Stimulated activated CD4-positive, alpha-beta T cell treated with anti-CD3 and anti-CD28 coated beads, Interleukin-15, amount 100 ng/mL, for 1 hour (primary cell): Measurements from ENCODE around the gene ARHGAP29.

Experiments
- DNase-seq, 2 donors: peaks; one replicate each; pipeline ENCODE4 v3.0.0-alpha.2; 2020; ENCODE audit warnings: low read depth in 1 of 2, low spot score in 1 of 2

The ARHGAP29 gene, protein sequence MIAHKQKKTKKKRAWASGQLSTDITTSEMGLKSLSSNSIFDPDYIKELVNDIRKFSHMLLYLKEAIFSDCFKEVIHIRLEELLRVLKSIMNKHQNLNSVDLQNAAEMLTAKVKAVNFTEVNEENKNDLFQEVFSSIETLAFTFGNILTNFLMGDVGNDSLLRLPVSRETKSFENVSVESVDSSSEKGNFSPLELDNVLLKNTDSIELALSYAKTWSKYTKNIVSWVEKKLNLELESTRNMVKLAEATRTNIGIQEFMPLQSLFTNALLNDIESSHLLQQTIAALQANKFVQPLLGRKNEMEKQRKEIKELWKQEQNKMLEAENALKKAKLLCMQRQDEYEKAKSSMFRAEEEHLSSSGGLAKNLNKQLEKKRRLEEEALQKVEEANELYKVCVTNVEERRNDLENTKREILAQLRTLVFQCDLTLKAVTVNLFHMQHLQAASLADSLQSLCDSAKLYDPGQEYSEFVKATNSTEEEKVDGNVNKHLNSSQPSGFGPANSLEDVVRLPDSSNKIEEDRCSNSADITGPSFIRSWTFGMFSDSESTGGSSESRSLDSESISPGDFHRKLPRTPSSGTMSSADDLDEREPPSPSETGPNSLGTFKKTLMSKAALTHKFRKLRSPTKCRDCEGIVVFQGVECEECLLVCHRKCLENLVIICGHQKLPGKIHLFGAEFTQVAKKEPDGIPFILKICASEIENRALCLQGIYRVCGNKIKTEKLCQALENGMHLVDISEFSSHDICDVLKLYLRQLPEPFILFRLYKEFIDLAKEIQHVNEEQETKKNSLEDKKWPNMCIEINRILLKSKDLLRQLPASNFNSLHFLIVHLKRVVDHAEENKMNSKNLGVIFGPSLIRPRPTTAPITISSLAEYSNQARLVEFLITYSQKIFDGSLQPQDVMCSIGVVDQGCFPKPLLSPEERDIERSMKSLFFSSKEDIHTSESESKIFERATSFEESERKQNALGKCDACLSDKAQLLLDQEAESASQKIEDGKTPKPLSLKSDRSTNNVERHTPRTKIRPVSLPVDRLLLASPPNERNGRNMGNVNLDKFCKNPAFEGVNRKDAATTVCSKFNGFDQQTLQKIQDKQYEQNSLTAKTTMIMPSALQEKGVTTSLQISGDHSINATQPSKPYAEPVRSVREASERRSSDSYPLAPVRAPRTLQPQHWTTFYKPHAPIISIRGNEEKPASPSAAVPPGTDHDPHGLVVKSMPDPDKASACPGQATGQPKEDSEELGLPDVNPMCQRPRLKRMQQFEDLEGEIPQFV

DNA sequence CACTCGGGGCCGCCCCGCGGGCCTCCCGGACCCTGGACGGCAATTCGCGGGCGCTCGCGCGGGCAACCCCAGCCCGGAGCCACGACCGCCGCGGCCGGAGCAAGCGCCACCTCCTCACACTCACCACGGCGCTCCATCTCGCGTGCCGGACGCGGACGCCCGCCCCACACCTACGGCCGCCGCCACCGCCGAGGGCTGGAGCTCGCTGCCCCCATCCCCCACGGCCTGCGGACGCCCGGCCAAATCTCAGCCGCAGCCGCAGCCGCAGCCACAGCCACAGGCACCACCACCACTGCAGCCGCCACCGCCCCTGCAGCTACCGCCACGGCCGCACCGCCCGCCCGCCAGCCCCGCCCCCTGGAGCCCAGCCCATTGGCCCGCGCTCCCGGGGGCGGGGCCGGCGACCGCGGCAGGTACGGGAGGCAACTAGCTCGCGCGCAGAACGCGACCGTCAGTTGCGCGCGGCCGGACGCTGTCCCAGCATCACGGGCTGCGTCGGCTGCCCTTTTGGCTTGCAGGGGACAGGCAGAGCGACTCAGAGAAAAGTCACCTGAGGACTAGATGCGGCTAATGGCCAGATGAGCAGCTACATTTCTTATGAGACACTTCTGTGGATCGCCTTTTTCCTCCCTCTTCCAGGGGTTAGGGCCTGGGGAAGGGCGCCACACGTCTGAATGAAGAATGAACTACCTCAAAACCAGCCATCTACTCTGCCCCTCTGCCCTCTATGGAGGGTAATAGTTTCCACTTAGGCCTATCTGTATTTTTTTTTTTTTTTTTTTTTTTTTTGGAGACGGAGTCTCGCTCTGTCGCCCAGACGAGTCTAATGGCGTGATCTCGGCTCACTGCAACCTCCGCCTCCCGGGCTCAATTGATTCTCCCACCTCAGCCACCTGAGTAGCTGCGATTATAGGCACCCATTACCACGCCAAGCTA lies at the start of gene ARHGAP29:
Gene ARHGAP29, minus strand, starts transcription at position 294 of the 936 bp plus-strand sequence. CDS start 5,973 bp downstream, outside the sequence.
- DNase-seq = peak in 1 of 2 donors; percentile 48

DNA sequence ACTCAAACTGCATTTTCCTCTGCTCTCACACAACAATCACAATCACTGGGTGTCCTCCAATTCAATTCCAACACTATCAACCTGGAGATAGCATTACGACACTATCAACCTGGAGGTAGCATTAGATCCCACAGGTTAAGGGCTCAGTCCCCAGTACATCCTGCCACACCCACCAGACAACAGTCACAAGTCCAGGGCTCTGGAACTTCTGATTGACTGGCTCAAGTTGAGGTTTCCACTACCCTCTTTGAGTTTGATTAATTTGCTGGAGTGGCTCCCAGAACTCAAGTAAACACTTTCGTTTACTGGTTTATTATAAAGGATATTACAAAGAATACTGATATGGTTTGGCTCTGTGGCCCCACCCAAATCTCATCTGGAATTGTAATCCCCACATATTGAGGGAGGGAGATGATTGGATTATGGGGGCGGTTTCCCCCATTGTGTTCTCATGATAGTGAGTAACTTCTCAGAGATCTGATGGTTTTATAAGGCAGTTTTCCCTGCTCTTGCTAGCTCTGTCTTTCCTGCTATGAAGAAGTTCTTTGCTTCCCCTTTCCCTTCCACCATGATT lies 49.6 kb upstream of the ARHGAP29 start:
- no peak for DNase-seq

DNA sequence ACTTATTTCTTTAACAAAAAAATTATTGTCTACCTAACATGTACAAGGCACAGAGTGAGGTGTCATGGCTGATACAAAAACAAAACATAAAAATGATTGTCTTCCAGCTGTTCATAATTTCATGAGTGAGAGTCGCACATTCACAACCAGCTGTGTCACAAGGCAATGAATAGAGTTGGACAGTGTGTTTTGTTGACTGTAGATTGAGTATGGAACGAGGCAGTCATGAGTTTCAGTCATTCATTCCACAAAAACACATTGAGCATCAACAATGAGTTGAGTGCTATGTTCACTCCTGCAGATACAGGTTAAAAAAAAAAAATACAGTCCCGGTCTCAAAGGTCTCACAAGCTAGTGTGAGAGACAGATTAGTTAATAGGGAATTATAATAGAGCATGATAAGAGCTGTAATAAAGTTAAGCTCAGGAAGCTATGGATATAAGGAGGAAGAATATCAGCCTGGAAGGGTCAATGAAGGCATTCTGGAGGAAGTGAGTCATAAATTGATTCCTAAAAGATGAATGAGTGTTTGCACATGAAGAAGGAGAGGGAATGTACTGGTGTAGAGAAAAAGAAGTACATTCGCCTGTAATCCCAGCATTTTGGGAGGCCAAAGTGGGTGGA lies 47.8 kb upstream of the ARHGAP29 start:
- DNase-seq = no peak

DNA sequence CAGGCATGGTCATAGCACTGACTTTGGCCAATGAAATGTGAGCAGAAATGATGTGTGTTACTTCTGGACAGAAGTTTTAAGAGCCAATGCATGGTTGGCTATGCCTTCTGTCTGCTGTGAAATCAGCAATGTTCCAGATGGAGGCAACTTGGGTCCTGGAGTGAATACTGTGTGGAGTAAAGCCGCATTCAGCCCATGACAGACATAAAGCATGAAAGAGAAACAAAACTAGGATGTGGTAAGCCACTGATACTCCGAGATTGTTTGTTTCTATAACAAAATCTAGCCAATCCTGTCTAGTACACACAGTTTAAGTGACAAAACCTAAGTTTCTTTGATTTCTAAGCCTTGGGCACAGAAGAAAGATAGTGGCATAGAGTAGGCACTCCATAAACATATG lies 47.1 kb upstream of the ARHGAP29 start:
- DNase-seq = no peak

DNA sequence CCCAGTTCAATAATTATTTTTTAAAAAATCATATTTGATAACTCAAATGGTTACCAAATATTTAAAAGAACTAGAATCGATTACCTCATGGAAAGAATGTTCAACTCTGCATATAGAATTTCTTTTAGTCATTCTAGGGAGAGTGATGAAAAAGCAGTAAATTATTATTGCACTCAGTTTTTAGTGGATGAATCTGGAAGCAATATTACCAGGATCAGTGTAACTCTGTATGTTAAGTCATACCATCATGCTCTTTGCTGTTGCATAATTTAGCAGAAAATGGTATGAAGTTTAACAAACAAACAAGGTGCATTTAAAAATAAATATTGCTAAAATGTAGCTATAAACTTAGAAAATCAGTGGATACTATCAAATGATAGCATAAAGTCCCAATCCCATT lies 46.1 kb upstream of the ARHGAP29 start:
- no peak for DNase-seq

DNA sequence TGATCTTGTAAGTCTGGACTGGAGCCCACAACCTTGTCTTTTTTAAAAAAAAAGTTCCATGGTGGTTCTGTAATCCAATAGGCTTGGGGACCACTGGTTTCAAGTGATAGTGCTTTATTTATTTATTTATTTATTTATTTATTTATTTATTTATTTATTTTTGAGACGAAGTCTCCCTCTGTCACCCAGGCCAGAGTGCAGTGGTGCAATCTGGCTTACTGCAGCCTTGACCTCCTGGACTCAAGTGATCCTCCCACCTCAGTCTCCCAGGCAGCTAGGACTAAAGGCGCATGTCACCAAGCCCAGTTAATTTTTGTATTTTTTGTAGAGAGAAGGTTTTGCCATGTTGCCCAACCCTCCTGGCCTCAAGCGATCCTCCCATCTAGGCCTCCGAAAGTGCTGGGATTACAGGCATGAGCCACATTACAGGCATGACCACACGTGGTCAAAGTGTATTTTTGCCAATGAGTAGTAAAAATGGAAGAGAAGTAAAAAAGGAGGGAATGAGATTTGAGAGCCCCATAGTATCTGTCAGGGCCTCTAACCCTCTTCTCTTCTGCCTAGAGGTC lies 44.8 kb upstream of the ARHGAP29 start:
- DNase-seq = no peak

DNA sequence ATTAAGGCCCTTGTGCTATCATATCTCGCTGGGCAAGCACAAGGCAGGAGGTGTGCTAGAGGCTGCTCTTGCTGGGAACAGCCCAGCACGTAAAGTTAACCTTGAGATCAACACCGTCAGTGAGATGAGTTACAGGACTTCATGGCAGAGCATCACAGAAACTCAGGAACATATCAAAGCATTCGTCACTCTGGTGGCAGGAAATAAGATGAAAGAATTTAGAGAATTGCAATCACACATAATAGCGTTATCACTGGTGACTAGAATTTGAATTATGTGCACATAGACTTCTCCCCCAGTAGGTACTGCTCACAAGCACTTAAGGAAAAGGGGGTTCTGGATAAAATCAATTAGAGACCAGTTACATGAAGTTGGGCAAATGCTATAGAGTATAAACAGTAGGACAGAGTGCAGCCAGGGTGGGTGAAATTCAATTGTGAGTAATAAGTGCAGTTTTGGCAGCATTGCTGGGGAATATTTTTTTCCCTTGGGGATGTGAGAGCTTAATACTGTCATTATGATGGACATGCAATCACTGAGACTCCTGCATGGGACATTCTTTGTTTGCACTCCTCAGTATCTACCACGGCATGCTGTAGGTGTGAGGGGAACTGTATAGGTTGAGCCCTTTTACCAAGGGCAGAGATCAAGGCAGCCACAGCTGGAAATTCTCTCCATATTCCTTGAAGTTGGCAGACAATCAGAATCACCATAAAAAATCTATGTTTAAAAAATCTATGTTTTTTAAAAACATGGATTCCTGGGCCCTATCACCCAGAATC lies 44.2 kb upstream of the ARHGAP29 start:
- DNase-seq = no peak

DNA sequence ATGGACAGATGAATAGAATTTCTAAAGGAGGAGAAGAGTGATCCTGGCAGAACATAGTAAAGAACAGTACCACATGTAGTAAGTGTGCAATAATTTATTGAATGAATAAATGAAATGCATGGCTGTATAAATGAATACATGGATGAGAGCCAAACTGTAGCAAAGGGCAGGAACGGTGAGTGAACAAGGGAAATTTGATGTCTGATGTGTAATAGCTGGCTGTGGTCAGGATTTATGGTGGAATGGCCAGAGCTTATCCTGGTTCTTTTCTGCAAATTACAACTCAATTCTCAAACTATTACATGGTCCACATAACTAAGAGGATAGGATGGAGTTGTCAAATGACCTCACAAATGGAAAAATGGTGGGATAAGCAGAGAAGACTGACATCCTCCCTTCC lies 43.2 kb upstream of the ARHGAP29 start:
- DNase-seq = no peak

DNA sequence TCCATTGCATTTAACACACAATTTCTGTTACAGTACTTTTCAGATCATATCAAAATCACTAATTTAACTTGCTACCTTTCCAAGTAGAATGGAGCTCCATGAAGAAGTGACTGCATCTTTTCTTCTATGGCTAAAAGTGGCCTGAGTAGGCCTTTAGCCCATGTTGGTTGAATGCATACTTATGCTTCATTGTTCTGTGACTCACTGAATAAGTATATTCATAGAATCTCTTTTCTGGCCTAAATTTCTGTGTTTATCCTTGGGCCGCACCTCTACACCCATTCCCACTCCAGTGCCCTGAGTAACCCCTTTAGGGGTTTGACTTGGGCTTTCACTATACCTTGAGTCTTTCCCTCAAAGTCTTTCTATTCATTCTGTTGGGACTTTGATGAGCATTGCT lies 42.1 kb upstream of the ARHGAP29 start:
- no peak for DNase-seq

DNA sequence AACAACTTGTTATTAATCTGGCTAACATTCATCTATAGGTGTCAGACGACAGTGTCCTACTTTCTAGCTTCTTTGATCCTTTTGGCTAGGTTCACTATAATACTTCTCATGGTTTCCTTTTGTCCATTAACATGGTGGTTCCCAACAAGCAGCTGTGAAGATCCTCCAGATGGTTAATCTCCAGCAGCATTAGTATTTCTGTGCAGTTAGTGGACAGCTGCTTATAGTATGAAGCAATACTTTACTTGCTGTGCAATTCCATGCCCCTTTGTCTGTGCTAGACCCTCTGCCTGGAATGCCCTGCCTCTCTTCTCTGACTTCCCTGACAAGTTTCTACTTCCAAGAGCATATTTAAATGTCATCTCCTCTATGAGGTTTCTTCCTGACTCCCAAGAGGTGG lies 41.7 kb upstream of the ARHGAP29 start:
- DNase-seq = no peak

DNA sequence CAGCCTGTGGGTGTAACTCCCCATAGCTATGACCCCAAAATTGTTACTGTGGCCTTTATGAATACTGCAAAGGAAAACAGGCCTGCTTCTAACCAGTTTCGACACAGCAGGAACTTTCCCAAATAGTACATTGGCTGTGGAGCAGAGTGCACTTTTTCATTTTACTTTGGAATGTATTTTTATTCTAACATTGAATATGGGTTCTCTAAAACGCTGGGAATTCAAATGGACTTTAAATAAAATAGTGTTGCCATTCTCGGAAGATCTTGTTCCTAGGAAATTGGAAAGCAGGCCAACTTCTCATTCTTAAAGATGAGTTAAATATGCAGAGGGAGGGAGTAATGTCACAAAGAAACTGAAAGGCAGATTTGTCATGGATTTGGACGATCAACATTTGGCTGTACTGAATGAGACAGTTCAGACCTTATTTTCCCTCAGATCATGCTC lies 39.6 kb upstream of the ARHGAP29 start:
- DNase-seq = no peak

DNA sequence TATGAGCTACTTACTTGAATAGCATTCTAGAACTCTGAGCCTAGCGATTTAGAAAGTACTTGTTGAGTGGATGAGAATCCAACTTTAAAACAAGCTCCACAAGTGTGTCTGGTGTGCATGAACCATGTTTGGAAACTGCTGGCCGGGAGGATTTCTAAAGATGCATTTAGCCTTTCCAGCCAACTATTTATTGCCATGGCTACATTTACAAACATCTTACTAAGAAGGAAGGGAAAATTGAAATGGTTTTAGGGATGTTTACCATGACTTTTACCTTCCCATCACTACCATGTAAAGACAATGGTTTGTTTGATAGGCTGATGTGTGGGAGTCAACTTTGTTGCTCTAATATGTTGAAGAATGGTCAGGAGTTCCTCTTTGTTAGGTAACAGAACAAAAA lies 37.7 kb upstream of the ARHGAP29 start:
- no peak for DNase-seq

DNA sequence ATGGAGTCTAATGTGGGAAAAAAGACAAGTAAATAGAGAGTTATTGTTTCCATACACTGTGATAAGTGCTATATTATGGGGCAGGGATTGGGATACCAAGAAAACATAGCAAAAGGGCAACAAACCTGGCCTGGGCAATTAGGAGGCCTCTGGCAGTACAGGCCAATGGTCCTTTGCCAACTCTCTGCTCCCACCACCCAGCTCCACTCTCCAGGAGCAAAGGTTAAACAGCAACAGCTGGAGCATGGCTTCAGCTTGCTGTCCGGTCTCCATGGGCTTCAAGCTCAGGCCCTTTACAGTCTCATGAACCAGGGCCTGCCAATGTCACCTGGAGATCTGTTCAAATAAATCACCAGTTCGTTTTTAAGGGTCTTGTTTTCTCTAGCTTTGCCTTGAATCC lies 37.2 kb upstream of the ARHGAP29 start:
- DNase-seq = no peak

DNA sequence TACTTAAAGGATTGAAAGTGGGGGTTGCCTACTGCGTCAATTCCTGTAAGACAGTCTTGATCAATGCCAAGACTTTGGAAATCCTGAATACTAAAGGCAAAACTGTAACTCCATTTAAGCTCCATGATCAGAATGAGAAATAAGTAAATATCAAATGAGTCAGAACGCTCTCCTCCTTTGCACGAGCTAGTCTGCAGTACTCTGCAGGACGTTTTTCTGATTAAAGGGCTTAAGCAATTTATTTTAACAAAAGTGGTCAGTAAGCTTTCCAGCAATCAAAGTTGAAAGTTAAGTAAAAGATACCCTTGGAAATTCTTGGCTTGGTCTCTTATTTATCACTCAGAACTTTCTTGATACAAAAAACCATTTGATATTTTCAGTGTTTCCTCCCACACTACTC lies 35.7 kb upstream of the ARHGAP29 start:
- DNase-seq = no peak

DNA sequence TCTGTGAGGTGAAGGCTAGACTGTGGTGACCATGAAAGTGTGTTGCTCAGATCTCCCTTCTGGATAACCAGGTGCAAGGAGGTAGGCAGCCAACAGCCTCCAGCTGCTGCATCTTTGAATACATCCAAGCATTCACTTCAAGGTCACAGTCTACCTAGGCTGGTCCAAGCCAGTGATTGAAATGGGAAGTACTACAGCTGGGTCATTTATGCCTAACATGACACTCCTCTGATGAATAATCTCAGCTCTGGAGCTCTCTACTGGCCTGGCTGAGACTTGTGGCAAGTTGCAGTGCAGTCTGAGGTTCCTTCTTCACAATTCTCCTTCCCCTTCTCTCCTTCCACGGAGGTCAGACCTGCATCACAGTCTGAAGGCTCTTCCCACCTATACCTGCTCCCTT lies 35.0 kb upstream of the ARHGAP29 start:
- no peak for DNase-seq

DNA sequence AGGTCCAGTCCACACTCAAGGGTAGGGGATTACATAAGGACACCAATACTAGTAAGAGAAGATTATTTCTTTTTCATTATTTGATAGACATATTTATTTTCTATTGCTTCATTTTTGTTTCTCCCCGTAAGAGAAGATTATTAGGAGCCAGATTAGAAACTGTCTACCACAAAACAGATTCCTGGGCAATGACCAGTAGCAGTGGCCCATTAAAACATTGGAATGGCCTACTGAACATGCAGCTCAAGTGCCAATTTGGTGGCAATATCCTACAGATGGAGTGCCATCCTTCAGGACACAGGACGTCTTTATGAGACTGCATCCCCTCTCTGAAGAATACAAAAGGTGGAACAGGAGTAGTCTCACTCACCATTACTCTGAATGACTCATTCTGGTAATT lies 34.0 kb upstream of the ARHGAP29 start:
- no peak for DNase-seq

DNA sequence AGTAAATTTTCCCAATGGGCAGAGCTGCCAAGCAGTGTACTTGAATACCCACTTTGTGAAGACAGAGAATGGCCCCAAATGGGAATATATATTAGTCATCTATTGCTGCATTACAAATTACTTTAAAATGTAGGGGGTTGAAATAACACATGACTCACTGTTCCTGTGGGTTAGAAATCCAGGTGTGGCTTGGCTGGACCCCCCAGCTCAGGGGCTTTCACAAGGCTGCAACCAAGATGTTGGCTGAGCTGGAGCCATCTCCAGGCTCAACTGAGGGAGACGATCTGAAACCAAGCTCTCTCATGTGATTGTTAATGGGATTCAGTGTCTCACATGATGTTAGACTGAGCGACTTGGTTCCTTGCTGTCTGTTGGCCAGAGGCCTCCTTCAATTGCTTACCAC lies 33.4 kb upstream of the ARHGAP29 start:
- DNase-seq = no peak

DNA sequence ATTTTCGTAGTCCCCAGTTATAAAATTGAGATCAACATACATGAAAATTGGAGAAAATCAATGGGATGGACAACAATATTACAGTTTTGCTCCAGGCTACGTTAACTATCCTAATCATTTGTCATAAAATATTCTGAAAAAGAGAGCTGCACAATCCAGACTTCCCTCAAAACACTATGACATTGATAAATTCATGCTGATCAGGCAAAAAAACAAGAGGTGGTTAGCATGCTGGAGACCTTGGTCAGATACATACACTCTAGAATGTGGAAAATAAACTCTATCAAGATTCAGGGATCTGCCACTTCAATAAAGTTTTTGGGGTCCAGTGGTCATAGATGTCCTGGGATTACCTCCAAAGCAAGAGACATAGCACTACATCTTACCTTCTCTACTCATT lies 32.5 kb upstream of the ARHGAP29 start:
- no peak for DNase-seq
